GM19025 (cell line): ENCODE measurements around the gene SIMC1.
"Not testable (repeated sequence)": the region's sequence is repeated elsewhere in the genome, so short reads cannot be mapped to it uniquely, and the experiment has no call there.

Experiments
- ATAC-seq: cut with Tn5 transposase; IDR thresholded peaks from one replicate; pipeline ENCODE4 v1.9.1; 2021; ENCODE audit warnings: mild to moderate bottlenecking, low read depth, moderate library complexity; ENCODE audit not compliant: unreplicated experiment

The SIMC1 gene

GRCh38 chr5:176290057-176290840 lies 52.0 kb downstream of the SIMC1 start:
- ATAC-seq, result not testable (repeated sequence)

- not testable (repeated sequence) for ATAC-seq
Observed at GRCh38 chr5:176305356-176305755, 67.1 kb downstream of the SIMC1 start.

GRCh38 chr5:176317534-176318374 lies 79.5 kb downstream of the SIMC1 start:
- no peak for ATAC-seq

- no peak for ATAC-seq
Observed at GRCh38 chr5:176319827-176320554, 81.8 kb downstream of the SIMC1 start.

GRCh38 chr5:176320577-176320976 lies 82.4 kb downstream of the SIMC1 start:
- no peak for ATAC-seq

- no peak for ATAC-seq
Observed at GRCh38 chr5:176334031-176334770, 96.0 kb downstream of the SIMC1 start.

GRCh38 chr5:176337913-176338312 lies 99.7 kb downstream of the SIMC1 start:
- ATAC-seq, result no peak

GRCh38 chr5:176339304-176339703 lies 101.1 kb downstream of the SIMC1 start:
- ATAC-seq, result no peak

GRCh38 chr5:176341325-176342157 lies 103.3 kb downstream of the SIMC1 start:
- no peak for ATAC-seq

GRCh38 chr5:176342158-176342483 lies 103.9 kb downstream of the SIMC1 start:
- ATAC-seq, result no peak

- ATAC-seq, result no peak
Observed at GRCh38 chr5:176342766-176343458, 104.7 kb downstream of the SIMC1 start.

GRCh38 chr5:176350416-176350815 lies 112.2 kb downstream of the SIMC1 start:
- ATAC-seq, result no peak

- no peak for ATAC-seq
Observed at GRCh38 chr5:176352116-176352878, 114.1 kb downstream of the SIMC1 start.

- no peak for ATAC-seq
Observed at GRCh38 chr5:176353533-176353932, 115.3 kb downstream of the SIMC1 start.

- no peak for ATAC-seq
Observed at GRCh38 chr5:176355400-176356178, 117.4 kb downstream of the SIMC1 start.

- no peak for ATAC-seq
Observed at GRCh38 chr5:176356179-176356566, 117.9 kb downstream of the SIMC1 start.

GRCh38 chr5:176359658-176360057 lies 121.4 kb downstream of the SIMC1 start:
- ATAC-seq, result no peak
